ENCODE data around the gene VILL. TPM values are rescaled to one million over a fixed set of nuclear protein-coding genes. Genes with fewer than 3 reads are reported as not detected.

VILL gene
- total RNA-seq, 1 experiment from 2014 or later: 2.9 TPM

- Histone ChIP-seq H3K27ac (ENCODE audit: low read depth, low read length, poor library complexity, severe bottlenecking) (no peak overlapping the region), H3K27me3 (replicated peaks; ENCODE audit: insufficient read depth, low read depth, low read length, poor library complexity) (no peaks in the 10 kb centered on the region), H3K36me3 (ENCODE audit: insufficient read depth, low read length, poor library complexity, severe bottlenecking) (no peaks in the 10 kb centered on the region), H3K9me3 (ENCODE audit: low read depth, low read length, poor library complexity, severe bottlenecking) (no peaks in the 10 kb centered on the region), H3K4me1 (ENCODE audit: insufficient read depth, low read length, poor library complexity, severe bottlenecking) (no peaks in the 10 kb centered on the region), H3K4me3 (ENCODE audit: low read depth, low read length, poor library complexity, severe bottlenecking) (no peak overlapping the region)
- POLR2A ChIA-PET (ENCODE audit: low non-redundant PET): no interaction called here
- intact Hi-C loops (cut with micrococcal nuclease; ENCODE audit: unreplicated experiment): no loop called here
- CTCF ChIA-PET: no interaction called here
- no TSS peak for BruUV-seq (replicated peaks)
- DNase-seq (ENCODE audit: low spot score): no peak
- TF ChIP-seq EZH2 (IDR thresholded peaks at IDR 0.05; ENCODE audit: borderline replicate concordance, low read depth, low read length, poor library complexity, severe bottlenecking) (no peak), CTCF (conservative IDR thresholded peaks at IDR 0.05; ENCODE audit: low read depth, low read length) (no peak)
These were observed 18.5 kb downstream of the VILL start for GRCh38 chr3:38008971-38009580.

- no peak for DNase-seq (ENCODE audit: low spot score)
- BruUV-seq (replicated peaks): no TSS peak
- ChIA-PET CTCF (no interaction called here), POLR2A (ENCODE audit: low non-redundant PET) (no interaction called here)
- Histone ChIP-seq H3K36me3 (ENCODE audit: insufficient read depth, low read length, poor library complexity, severe bottlenecking) (no peaks in the 10 kb centered on the region), H3K4me1 (ENCODE audit: insufficient read depth, low read length, poor library complexity, severe bottlenecking) (no peaks in the 10 kb centered on the region), H3K27me3 (replicated peaks; ENCODE audit: insufficient read depth, low read depth, low read length, poor library complexity) (no peaks in the 10 kb centered on the region), H3K4me3 (ENCODE audit: low read depth, low read length, poor library complexity, severe bottlenecking) (no peak overlapping the region), H3K9me3 (ENCODE audit: low read depth, low read length, poor library complexity, severe bottlenecking) (no peaks in the 10 kb centered on the region), H3K27ac (ENCODE audit: low read depth, low read length, poor library complexity, severe bottlenecking) (no peak overlapping the region)
- intact Hi-C loops (cut with micrococcal nuclease; ENCODE audit: unreplicated experiment): no loop called here
- no peak for TF ChIP-seq EZH2 (IDR thresholded peaks at IDR 0.05; ENCODE audit: borderline replicate concordance, low read depth, low read length, poor library complexity, severe bottlenecking)
- no peak for TF ChIP-seq CTCF (conservative IDR thresholded peaks at IDR 0.05; ENCODE audit: low read depth, low read length)
These were observed 19.4 kb downstream of the VILL start for GRCh38 chr3:38009807-38010591.

GRCh38 chr3:38011111-38011510, 20.5 kb downstream of the VILL start:
- TF ChIP-seq EZH2 (IDR thresholded peaks at IDR 0.05; ENCODE audit: borderline replicate concordance, low read depth, low read length, poor library complexity, severe bottlenecking): no peak
- Histone ChIP-seq H3K36me3 (ENCODE audit: insufficient read depth, low read length, poor library complexity, severe bottlenecking) (no peaks in the 10 kb centered on the region), H3K9me3 (ENCODE audit: low read depth, low read length, poor library complexity, severe bottlenecking) (no peaks in the 10 kb centered on the region), H3K27me3 (replicated peaks; ENCODE audit: insufficient read depth, low read depth, low read length, poor library complexity) (no peaks in the 10 kb centered on the region), H3K4me3 (ENCODE audit: low read depth, low read length, poor library complexity, severe bottlenecking) (no peak overlapping the region), H3K4me1 (ENCODE audit: insufficient read depth, low read length, poor library complexity, severe bottlenecking) (no peaks in the 10 kb centered on the region), H3K27ac (ENCODE audit: low read depth, low read length, poor library complexity, severe bottlenecking) (no peak overlapping the region)
- POLR2A ChIA-PET (ENCODE audit: low non-redundant PET): no interaction called here
- BruUV-seq (replicated peaks): no TSS peak
- no peak for DNase-seq (ENCODE audit: low spot score)
- CTCF ChIA-PET: no interaction called here
- intact Hi-C loops (cut with micrococcal nuclease; ENCODE audit: unreplicated experiment): no loop called here
